Stomach (tissue), 9 donors: ENCODE results near the gene NDUFS1. TPM values are rescaled to one million over a fixed set of nuclear protein-coding genes. Genes with fewer than 3 reads are reported as not detected.
"Not testable (repeated sequence)": the region's sequence is repeated elsewhere in the genome, so short reads cannot be mapped to it uniquely, and the experiment has no call there.

Experiments
- DNase-seq, 2 donors: peaks; one replicate each; pipeline versions ENCODE4 v3.0.0 to v3.0.0-alpha.2; 2013 to 2019
- H3K27ac ChIP-seq, 5 donors: fragments of 200-600 bp in 4 of 5; sonication (generic) in 4 of 5; one replicate each; pipeline ENCODE4 v1.5.1; 2013 to 2019; ENCODE audit warnings: mild to moderate bottlenecking in 1 of 5, moderate library complexity in 1 of 5
- H3K27me3 ChIP-seq, 3 donors: fragments of 200-600 bp; sonication (generic); one replicate each; pipeline ENCODE4 v1.5.1; 2017 to 2019; ENCODE audit warnings: mixed run types in 1 of 3
- H3K36me3 ChIP-seq, 4 donors: fragments of 200-600 bp; sonication (generic); 1 replicate in 3 of 4; 2 replicates in 1 of 4; pipeline ENCODE4 v1.5.1; 2016 to 2019
- H3K4me1 ChIP-seq, 4 donors: fragments of 200-600 bp; sonication (generic); one replicate each; pipeline ENCODE4 v1.5.1; 2016 to 2019
- H3K4me3 ChIP-seq, 4 donors: fragments of 200-600 bp; sonication (generic) in 3 of 4; one replicate each; pipeline ENCODE4 v1.5.1; 2016 to 2019; ENCODE audit warnings: mild to moderate bottlenecking in 1 of 4
- H3K9me3 ChIP-seq, 4 donors: fragments of 200-600 bp; sonication (generic); one replicate each; pipeline ENCODE4 v1.5.1; 2016 to 2019
- EP300 ChIP-seq: sonication (generic); formaldehyde crosslinking; IDR thresholded peaks from one replicate; pipeline ENCODE4 v1.6.1; 2017; ENCODE audit warnings: antibody characterized with exemption
- POLR2A ChIP-seq, 4 donors: fragments of 450-650 bp; IDR thresholded peaks; one replicate each; pipeline ENCODE4 v1.6.1; 2016; ENCODE audit warnings: antibody characterized with exemption in 4 of 4, control low read depth in 2 of 4, mild to moderate bottlenecking in 1 of 4, moderate library complexity in 1 of 4
- POLR2AphosphoS5 ChIP-seq, 3 donors: sonication (generic); formaldehyde crosslinking; IDR thresholded peaks; one replicate each; pipeline ENCODE4 v1.6.1; 2016; ENCODE audit warnings: antibody characterized with exemption in 3 of 3
- WGBS, 5 donors: extraction: QIAGEN DNeasy Blood & Tissue Kit in 3 of 5; methylation state at CpG; one replicate each; pipeline versions ENCODE4 v1.1.5 to v1.1.7; 2013 to 2018; 5-methylcytosine and 5-hydroxymethylcytosine counted together
- intact Hi-C: fragments of 100-400 bp; cut with DNase I; formaldehyde crosslinking; loops from one replicate; pipeline ENCODE4 v1.15.1; 2023; ENCODE audit warnings: low total_unique reads
- polyA plus RNA-seq, 3 donors: library from polyadenylated mRNA; stranded (reverse); fragments of 200-250 nt; gene quantifications; one replicate each; pipeline ENCODE4 v1.2.3, GENCODE V29; 2013
- total RNA-seq, 5 donors: library from RNA; depleted of rRNA; stranded (reverse); fragments of >200 nt; gene quantifications; one replicate each; pipeline versions ENCODE4 v1.1.0 to v1.2.3, GENCODE V29; 2014 to 2016
- TF ChIP-seq, protein P1 (sequence below), 7 experiments: fragments of 450-650 bp in 4 of 7; fragments of 200-600 bp in 3 of 7; sonication (generic) in 3 of 7; IDR thresholded peaks; one replicate each; pipeline ENCODE4 v1.5.1; 2016 to 2019; ENCODE audit warnings: antibody characterized with exemption in 7 of 7, control low read depth in 2 of 7, mild to moderate bottlenecking in 1 of 7
- donor health status: healthy with polysubstance abuse.
- donor health status: Bipolar disorder and iron deficiency.
- donor health status: healthy.

NDUFS1 gene
- total and polyA plus RNA-seq, 8 donors, result 9.8 to 143 (median 37.6) TPM

DNA sequence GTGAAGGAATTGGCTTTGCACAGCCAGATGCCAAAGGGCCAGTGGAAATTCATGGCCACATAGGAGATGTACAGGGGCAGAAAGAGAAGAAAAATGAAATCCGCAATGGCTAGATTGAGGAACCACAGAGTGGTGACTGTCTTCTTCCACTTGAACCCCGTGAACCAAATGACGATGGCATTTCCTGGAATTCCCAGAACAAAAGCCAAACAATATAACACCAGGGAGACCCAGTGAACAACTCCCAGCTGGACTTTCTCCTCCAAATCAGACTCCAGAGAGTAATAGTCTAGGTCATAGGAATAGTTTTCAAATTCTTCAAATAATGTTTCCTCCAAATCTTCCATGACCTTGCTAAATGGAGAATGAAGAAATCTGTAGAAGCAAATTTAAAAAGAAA lies 17.7 kb upstream of the NDUFS1 start:
- no peaks in the 10 kb centered on the region for H3K36me3 ChIP-seq
- no peaks in the 10 kb centered on the region for H3K9me3 ChIP-seq
- 56 to 73% (median 63%) methylated on average over 3 of the region's 3 CpGs for WGBS, 5 donors
- no peak for DNase-seq
- H3K27ac ChIP-seq, result no peak overlapping the region
- no peaks in the 10 kb centered on the region for H3K27me3 ChIP-seq
- intact Hi-C loops, result no loop called here
- H3K4me1 ChIP-seq, result no peaks in the 10 kb centered on the region
- no peak overlapping the region for H3K4me3 ChIP-seq
- TF ChIP-seq POLR2AphosphoS5 (IDR thresholded peaks at IDR 0.05) (no peak), EP300 (no peak), POLR2A (IDR thresholded peaks at IDR 0.05) (no peak)
- TF ChIP-seq, protein P1, sequence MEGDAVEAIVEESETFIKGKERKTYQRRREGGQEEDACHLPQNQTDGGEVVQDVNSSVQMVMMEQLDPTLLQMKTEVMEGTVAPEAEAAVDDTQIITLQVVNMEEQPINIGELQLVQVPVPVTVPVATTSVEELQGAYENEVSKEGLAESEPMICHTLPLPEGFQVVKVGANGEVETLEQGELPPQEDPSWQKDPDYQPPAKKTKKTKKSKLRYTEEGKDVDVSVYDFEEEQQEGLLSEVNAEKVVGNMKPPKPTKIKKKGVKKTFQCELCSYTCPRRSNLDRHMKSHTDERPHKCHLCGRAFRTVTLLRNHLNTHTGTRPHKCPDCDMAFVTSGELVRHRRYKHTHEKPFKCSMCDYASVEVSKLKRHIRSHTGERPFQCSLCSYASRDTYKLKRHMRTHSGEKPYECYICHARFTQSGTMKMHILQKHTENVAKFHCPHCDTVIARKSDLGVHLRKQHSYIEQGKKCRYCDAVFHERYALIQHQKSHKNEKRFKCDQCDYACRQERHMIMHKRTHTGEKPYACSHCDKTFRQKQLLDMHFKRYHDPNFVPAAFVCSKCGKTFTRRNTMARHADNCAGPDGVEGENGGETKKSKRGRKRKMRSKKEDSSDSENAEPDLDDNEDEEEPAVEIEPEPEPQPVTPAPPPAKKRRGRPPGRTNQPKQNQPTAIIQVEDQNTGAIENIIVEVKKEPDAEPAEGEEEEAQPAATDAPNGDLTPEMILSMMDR (IDR thresholded peaks at IDR 0.05), result no peak

DNA sequence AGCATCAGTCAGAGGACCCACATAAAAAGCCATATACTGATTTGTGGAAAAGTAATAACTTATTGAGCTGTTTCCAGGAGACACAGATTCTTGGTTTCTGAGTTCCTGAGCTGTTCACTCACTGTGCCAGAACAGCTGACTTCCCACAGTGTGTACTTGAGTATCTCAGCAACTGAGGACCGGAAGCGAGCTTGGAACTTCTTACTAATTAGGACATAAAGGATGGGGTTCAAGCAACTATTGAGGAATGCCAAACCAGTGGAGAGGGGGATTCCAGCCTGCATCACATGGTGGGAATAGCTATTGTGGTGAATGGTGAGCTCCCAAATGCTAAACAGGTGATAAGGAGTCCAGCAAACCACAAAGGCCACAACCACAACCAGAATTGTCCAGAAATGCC lies 16.9 kb upstream of the NDUFS1 start:
- Histone ChIP-seq H3K9me3 (no peaks in the 10 kb centered on the region), H3K36me3 (no peaks in the 10 kb centered on the region), H3K27ac (no peak overlapping the region), H3K4me3 (no peak overlapping the region), H3K4me1 (no peaks in the 10 kb centered on the region), H3K27me3 (no peaks in the 10 kb centered on the region)
- TF ChIP-seq, protein P1 (IDR thresholded peaks at IDR 0.05), result no peak
- TF ChIP-seq POLR2A (IDR thresholded peaks at IDR 0.05) (no peak), EP300 (no peak), POLR2AphosphoS5 (IDR thresholded peaks at IDR 0.05) (no peak)
- intact Hi-C loops, result no loop called here
- WGBS, 5 donors, result 74 to 92% (median 83%) methylated on average over 2 of the region's 2 CpGs
- no peak for DNase-seq

DNA sequence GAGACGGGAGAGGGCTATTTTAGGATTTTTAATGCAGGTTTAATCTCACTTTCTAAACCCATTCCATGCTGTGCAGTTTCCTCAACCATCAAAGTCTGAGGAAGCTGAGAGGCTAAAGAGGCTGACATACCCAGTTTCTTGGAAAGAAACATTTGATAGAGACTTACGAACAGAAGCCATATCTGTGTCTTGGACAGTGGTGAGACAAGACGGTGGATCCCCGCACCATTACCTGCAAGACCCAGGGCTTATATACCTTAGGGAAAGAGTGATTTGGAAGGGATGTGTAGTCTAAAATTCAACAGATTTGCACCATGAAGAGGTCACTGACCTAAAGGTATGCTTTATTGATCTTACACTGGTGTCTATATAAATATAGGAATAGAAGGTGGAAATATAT lies 13.9 kb upstream of the NDUFS1 start:
- H3K27me3 ChIP-seq, result no peaks in the 10 kb centered on the region
- no peaks in the 10 kb centered on the region for H3K9me3 ChIP-seq
- DNase-seq, result no peak
- 91 to 100% (median 95%) methylated on average over 3 to 4 of the region's 4 CpGs for WGBS, 5 donors
- H3K36me3 ChIP-seq, result peaks cover 0 to 6% (median 1%) of the 10 kb centered on the region in 4 donors
- no peak overlapping the region for H3K27ac ChIP-seq
- intact Hi-C loops, result no loop called here
- no peak for TF ChIP-seq POLR2AphosphoS5 (IDR thresholded peaks at IDR 0.05)
- no peak for TF ChIP-seq POLR2A (IDR thresholded peaks at IDR 0.05)
- TF ChIP-seq, protein P1 (IDR thresholded peaks at IDR 0.05), result no peak
- no peak for TF ChIP-seq EP300
- H3K4me3 ChIP-seq, result no peak overlapping the region
- H3K4me1 ChIP-seq, result no peaks in the 10 kb centered on the region

DNA sequence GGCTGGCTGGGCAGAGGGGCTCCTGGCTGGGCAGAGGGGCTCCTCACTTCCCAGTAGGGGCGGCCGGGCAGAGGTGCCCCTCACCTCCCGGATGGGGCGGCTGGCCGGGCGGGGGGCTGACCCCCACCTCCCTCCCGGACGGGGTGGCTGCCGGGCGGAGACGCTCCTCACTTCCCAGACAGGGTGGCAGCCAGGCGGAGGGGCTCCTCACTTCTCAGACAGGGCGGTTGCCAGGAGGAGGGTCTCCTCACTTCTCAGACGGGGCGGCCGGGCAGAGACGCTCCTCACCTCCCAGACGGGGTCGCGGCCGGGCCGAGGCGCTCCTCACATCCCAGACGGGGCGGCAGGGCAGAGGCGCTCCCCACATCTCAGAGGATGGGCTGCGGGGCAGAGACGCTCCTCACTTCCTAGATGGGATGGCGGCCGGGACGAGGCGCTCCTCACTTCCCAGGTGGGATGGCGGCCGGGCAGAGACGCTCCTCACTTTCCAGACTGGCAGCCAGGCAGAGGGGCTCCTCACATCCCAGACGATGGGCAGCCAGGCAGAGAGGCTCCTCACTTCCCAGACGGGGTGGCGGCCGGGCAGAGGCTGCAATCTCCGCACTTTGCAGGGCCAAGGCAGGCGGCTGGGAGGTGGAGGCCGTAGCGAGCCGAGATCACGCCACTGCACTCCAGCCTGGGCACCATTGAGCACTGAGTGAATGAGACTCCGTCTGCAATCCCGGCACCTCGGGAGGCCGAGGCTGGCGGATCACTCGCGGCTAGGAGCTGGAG lies 12.6 kb upstream of the NDUFS1 start:
- peaks cover 0 to 15% (median 12%) of the 10 kb centered on the region in 4 donors for H3K36me3 ChIP-seq
- H3K9me3 ChIP-seq, DNase-seq, H3K4me3 ChIP-seq, intact Hi-C loops, H3K4me1 ChIP-seq, H3K27ac ChIP-seq, H3K27me3 ChIP-seq: not testable (repeated sequence)
- 95 to 100% (median 96%) methylated on average over 11 to 44 of the region's 52 CpGs; no CpG with 5 or more reads in 1 of the 5 donors for WGBS, 5 donors

DNA sequence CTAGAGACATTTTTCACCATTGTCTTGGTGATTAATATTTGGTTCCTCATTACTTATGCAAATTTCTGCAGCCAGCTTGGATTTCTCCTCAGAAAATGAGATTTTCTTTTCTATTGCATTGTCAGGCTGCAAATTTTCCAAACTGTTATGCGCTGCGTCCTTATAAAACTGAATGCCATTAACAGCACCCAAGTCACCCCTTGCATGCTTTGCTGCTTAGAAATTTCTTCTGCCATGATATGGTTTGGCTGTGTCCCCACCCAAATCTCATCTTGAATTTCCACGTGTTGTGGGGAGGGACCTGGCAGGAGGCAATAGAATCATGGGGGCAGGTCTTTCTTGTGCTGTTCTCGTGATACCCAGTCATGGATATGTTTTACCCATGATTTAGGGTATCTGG lies 9.0 kb upstream of the NDUFS1 start:
- DNase-seq, H3K27ac ChIP-seq, H3K9me3 ChIP-seq, intact Hi-C loops, H3K4me1 ChIP-seq, H3K4me3 ChIP-seq, H3K27me3 ChIP-seq: not testable (repeated sequence)
- WGBS, 5 donors, result 95 to 99% (median 97%) methylated on average over 4 of the region's 4 CpGs
- H3K36me3 ChIP-seq, result peaks cover 3 to 40% (median 29%) of the 10 kb centered on the region in 4 donors
